GDM1 (cell line): ENCODE data around the gene STOX1.
"Not testable (repeated sequence)": the region's sequence is repeated elsewhere in the genome, so short reads cannot be mapped to it uniquely, and the experiment has no call there.

ENCODE experiments used
- DNase-seq: peaks from one replicate; lab custom pipeline; 2025; lab: John Stamatoyannopoulos, UW

The STOX1 gene

DNA sequence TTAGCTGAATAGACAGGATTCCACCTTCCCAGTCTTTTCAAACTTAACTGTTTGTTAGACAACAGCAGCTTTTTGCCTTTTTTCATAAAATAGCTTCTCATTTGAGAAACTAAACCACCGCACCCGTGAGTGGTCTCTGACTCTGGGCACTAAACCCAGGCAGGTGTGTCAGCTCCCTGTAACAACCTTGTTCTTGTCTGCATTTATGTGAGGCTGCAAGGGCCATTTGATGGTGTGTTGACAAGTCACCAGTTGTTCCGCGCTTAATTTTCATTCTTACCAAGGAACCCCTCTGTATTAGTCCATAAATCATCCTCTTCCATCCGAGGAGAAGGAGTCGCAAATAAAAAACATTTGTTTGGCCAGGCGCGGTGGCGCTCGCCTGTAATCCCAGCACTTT lies 1.5 kb downstream of the STOX1 start:
- no peak for DNase-seq

DNA sequence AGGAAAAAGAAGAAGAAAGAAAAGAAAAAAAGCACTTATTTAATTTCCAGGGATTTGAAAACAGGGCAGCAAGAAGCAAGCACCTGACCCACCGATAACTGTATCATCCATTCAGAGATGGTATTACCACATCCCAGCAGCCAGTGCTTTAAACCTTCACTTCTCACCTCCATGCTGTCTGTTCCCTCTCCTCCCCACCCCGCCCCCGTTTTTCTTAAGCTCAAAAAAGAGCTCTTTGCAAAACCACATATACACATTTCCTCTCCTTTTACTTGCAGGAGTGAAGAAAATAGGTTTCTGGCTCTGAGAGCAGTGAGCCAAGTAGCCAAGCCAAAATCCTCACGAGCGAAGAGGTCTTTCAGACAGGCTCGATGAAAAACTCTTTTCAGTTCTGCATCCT lies 2.2 kb downstream of the STOX1 start:
- no peak for DNase-seq

DNA sequence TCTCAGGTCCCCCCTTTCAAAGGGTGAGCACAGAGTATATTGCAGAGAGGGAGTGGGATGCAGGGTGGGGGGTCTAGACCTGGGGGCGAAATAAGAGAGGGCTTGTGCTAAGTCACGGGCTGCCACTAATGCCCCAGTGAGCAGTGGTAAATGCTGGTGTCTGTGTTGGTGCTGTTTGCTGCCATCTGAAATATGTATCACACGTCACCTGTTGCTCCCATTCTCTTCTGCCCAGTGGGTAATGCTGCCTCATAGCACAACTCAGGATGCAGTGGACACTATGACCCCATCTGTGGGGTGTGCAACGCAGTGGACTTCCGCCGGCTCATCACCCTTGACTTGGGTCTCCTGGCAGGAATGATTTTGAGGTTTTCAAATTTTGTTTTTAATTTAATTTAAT lies 2.6 kb downstream of the STOX1 start:
- DNase-seq = no peak

DNA sequence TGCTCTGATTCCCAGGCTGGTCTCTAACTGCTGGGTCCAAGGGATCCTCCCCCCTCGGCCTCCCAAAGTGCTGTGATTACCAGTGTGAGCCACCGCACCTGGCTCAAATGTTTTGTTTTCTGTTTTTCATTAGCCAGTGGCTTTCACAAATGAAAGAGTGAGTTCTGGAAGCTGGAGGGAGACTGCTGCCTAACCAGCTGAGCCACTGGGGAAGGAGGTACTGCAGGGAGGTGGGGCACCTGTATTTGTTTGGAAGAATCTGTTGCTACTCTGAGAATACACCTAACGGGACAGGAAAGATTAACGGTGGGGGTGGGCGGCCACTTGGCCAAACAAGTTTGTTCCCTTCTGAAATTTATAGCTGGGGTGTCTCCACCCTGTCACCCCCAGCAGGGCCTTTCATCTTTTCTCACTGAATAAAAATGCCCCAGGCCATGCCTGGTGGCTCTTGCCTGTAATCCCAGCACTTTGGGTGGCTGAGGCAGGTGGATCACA lies 4.7 kb downstream of the STOX1 start:
- DNase-seq = no peak

DNA sequence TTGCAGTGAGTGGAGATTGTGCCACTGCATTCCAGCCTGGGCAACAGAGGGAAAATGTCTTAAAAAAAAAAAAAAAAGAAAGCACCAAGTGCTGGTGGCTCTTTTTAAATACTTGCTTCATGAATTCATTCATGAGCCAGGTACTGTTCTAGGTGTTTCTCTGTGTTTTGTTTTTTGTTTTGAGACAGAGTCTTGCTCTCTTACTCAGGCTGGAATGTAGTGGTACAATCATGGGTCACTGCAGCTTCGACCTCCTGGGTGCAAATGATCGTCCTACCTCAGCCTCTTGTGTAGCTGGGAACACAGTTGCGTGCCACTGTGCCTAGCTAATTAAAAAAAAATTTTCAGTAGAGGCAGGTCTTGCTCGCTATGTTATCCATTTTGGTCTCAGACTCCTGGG lies 5.3 kb downstream of the STOX1 start:
- no peak for DNase-seq

DNA sequence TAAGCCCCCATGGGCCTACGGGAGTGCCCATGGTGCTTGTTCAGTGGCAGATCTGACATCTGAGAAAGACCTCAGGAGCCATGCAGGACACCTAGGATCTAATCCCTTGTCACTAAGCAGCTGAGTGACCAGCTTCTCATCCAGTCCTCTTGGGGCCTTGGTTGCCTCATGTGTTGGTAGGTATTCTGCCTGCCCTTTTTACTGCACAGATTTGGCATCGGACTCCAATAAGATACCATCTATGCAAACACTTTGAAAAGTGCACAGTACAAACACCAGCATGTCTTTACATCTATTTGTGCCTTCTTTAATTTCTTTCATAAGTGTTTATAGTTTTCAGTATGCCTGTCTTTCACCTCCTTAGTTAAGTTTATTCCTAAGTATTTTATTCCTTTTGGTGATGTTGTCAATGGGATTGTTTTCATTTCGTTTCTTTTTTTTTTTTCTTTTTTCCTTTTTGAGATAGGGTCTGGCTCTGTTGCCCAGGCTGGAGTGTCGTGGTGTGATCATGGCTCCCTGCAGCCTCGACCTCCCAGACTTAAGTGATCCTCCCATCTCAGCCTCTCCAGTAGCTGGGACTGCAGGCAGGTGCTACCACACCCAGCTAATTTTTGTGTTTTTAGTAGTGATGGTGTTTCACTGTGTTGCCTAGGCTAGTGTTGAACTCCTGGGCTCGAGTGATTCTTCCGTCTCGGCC lies 10.4 kb downstream of the STOX1 start:
- no peak for DNase-seq

DNA sequence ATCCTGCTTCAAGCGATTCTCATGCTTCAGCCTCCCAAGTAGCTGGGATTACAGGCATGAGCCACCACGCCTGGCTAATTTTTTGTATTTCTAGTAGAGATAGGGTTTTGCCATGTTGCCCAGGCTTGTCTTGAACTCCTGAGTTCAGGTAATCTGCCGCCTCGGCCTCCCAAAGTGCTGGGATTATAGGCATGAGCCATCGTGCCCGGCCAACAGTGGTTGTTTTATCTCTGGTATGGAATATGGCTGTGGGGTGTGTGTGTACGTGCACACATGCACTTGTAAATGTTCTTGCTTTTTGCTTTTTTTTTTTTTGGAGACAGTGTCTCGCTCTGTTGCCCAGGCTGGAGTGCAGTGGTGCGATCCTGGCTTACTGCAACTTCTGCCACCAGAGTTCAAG lies 13.3 kb downstream of the STOX1 start:
- not testable (repeated sequence) for DNase-seq

DNA sequence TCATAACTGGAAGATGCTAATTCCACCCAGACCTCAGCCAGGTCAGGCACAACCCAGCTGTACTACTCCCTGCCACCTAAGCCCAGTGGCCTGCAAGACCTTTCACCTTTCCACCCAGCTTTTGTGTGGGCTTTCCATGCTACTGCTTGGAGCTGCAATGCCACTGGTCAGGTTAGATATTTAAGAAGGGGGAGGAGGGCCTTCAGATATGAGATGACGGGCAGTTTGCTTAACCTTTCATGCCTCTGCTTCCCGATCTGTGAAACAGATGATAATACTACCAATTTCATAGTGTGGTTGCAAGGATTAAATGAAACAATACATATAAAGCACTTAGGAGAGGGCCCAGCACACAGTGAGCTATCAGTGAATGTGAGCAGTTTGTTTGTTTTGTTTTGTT lies 20.9 kb downstream of the STOX1 start:
- DNase-seq = no peak

DNA sequence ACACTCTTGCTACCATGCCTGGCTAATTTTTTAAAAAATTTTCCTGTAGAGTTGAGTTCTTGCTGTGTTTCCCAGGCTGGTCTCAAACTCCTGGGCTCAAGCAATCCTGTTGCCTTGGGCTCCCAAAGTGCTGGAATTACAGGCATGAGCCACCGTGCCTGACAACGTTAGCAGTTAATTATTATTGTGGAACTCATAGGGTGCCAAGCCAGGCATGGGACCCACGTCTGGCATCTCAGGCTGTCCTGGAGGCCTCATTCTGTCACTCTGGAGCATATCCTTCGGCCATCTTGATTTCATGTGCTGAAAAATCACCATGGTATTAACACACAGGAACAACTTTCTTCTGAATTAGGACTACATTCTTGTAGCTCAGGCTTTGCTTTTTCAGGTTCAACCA lies 21.5 kb downstream of the STOX1 start:
- DNase-seq = no peak

DNA sequence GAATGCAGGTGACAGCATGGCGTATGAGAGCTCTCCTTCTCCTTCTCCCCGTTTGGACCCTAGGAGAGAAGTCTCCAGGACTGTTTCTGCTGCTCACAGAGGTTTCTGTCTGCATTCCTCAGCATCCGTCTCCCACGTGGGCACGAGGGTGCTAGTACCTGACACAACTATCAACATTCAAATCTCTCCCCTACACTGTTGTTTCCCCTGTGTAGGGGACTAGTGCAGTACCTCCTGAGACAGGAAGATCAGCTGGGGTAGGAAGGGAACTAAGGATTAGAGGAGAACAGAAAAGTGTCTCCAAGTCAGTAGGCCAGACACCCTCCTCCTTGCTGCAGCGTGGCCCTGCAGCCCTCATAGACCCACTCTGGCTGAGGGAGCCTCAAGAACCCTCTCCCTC lies 29.0 kb downstream of the STOX1 start:
- DNase-seq = no peak

DNA sequence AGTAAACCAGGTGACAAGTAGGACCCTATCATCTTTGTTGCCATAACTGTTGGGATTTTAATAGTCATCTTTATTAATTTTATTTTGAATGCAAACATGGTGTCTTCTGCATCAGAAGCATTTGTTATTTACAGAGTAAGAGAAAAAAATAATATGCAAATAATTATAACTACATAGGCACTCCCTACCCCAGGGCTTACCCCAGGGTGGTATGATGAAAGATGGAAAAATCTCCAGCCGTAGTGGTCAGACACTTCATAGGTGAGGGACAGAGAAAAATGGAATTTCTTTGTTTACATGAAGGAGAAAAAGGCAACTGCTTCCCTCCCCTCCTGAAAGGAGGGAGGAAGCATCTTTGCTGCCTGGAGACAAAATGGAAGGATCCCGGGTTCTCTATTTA lies 29.7 kb downstream of the STOX1 start:
- DNase-seq = no peak

DNA sequence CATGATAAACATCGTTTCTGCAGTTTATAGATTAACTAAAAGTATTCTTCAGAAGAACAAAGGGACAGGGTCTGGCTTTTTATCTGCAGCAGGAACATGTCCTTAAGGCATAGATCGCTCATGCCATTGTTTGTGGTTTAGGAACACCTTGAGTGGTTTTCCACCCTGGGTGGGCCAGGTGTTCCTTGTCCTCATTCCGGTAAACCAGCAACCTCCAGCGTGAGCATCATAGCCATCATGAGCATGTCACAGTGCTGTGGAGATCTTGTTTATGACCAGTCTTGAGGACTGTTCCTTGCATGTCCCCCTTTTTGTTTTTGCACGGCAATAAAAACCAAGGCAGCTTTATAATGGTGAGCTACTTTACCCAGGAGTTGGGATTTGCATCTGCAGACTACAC lies 33.9 kb downstream of the STOX1 start:
- DNase-seq = no peak

DNA sequence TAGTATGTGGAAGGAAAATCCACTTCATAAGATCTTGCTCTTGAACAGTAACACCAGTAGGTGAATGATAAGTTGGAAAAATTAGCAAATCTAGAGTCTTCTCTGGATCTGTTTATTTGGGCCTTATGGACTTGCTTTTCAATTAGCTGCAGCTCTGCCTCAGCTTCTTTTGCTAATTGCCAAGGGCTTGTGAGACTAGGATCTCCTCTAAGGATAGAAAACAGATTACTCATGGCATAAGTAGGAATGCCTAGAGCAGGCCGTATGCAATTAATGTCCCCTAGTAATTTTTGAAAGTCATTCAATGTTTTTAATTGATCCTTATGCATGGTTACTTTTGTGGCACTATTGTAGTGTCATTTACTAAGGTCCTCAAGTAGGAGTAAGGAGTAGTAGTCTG lies 37.3 kb downstream of the STOX1 start:
- DNase-seq = no peak

DNA sequence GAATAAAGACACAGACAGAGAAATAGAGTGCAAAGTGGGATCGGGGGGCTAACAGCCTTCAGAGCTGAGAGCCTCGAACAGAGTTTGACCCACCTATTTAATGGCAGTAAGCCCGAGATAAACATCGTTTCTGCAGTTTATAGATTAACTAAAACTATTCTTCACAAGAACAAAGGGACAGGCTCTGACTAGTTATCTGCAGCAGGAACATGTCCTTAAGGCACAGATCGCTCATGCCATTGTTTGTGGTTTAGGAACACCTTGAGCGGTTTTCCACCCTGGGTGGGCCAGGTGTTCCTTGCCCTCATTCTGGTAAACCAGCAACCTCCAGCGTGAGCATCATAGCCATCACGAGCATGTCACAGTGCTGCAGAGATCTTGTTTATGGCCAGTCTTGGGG lies 40.8 kb downstream of the STOX1 start:
- not testable (repeated sequence) for DNase-seq

DNA sequence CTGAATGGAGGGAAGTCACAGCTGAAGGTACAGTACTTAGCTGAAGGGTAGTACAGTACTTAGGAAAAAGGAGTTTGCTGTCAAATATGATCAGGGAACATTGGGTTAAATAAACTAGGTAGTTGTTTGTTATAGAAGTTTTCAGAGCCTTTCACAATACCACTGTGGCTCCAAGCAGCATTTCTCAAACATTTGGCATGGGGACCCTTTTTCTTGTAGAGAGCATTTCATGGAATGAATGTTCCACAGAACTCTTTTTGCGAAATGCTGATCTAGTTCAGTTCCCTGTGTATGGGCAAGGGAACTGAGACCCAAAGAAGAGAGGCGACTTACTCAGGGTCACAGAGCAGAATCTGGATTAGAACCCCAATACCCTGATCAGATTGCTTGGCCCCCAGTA lies 42.3 kb downstream of the STOX1 start:
- DNase-seq = no peak

DNA sequence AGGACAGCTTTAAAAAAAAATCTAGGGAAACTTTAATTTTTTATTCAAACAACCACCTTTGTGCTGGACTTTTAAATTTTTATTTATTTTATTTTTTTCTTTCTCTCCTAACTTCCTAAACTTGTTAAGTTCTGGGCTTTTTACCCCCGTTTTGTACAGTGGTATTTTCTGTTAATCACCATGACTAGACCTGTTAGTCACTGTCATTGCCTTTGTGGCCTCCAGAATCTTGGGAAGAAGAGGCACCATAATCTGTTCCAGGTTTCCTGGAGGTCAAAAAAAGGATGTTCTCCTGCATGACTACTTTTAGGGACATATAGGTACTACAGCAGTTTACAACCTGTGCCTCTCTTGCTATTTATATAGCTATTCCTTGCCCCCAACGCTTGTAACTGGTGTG lies 42.7 kb downstream of the STOX1 start:
- DNase-seq = no peak

DNA sequence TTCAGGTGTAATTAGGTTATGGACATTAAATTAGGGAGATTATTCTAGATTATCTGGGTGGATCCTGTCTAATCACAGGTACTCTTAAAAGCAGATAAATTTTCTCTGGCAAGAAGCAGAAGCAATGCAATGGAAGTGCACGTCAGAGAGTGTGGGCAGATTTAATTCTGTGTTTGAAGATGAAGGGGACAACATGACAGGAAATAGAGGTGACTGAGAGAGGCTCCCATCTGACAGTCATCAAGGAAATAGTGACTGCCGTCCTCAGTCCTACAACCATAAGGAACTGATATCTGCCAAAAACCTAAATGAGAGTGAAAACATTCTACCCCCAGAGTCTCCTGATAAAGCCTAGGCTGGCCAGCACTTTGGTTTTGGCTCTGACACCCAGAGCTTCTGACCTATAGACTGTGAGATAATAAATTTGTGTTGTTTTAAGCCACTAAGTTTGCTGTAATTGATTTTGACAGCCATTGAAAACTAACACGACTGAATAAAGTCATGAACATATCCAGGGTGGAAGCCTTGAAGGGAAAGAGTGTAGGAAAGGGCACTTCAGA lies 43.3 kb downstream of the STOX1 start:
- no peak for DNase-seq

DNA sequence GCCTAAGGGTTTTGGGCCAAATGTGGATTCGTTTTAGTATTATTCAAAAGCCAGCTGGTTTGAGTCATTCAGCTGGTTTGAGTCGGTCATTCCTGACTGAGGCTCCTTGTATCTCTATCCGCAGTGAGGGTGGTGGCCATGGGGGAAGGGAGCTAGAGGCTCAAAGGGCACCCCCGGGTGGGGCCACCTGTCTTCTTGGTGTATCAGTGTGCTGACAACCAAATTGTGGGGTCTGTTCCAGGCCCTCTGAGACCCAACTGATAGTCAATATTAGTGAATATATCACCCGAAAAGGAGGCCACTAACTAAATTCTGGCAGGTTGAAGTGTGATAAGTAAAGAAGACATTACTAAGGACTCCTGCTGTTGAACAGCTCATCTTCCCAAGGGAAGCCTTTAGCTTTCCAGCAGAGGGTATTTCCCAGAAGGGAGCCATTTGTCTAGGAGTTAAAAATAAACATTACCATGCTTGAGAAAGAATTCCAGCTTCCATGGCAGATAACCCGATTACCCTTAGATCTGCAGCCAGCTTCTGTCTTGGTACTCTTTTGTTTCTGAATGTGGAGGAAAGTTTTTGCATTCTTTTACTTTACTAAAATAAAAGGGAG lies 43.9 kb downstream of the STOX1 start:
- DNase-seq = no peak

DNA sequence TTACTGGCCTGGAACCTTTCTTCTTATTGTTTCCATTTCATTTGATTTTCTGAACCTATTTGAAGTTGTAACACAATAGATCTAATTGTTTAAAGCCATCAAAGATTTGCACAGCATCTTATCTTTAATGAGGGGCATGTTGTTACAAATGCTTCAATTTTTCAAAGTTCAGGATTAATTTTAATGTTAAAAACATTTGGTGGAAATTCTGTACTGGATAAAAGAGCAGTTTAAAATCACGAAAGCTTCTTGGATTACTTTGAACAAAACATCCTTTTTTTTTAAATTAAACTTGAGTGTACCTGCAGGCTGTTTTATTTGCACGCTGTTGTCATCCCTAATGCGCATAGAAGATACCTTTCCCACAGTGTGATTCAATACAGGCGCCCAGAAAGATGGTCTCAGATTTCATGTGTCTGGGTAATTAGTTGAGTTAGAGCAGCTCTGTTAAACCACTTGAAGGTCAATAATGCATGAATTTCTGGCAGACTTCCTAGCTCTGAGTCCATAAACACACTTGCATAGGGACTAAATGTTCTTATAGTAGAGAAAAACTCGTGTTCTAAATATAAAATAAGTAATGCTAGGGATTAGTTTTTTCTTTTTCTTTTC lies 44.5 kb downstream of the STOX1 start:
- no peak for DNase-seq

DNA sequence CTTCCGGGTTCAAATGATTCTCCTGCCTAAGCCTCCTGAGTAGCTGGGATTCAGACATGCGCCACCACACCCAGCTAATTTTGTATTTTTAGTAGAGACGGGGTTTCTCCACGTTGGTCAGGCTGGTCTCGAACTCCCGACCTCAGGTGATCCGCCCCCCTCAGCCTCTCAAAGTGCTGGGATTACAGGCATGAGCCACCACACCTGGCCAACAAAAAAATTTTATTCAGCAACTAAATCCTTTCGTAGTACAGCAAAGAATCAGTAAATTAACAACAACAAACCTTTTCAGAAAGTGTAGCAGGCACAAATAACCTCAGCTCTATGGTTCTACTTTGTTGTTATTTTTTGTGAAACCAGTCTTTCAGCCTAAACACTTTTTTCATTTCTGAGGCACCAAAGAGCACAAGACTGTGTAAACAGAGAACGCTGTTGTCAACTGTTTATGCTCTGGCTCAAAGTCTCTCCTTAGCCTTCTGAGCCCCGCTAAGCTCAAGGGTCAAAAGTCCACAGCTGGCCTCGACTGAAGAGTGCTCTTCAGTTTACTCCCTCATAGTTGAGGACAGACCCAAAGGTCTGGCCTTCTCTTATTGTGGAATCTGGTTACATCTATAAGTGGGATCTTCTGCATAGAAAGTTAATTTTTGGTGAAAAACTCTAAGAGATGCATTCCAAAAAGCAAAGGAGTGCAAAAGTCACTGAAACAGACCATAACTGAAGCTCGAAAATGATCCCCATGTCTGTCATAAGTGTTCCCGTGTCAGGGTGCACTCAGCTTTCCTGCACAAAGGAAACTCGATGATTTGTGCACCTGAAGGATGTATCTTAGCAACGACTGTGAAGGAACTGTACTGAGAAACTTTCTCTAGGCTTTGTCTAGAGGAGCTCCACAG lies 49.2 kb downstream of the STOX1 start:
- DNase-seq = no peak

DNA sequence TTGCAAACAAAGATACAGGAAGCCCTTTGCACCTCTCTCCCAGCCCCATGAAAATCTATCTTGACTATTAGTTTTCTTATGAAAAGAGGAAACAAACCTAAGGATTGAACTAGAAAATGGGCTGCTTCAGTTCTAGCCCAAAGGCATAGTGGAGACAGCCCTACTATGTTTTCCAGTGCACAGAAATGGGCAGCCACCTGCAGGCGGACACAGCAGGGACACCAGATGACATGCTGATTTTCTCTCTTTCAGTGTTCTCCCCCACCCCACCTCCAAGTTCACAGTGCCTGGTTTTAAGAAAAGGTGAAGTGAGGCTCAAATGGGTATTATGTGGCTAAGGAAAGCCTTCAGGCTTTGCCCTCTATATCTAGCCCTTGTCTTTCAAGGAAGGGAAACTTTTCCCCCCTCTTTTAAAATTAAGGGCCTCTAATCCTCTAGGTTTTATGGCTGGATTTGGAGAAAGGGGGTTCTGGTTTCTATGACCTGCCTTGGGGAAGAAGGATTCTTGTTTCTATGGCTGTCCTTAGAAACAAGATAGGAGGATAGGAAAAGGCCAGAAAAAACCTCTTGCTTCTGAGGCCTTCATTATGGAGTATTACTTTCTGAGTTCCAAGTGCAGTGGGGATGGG lies 50.3 kb downstream of the STOX1 start:
- DNase-seq = no peak

DNA sequence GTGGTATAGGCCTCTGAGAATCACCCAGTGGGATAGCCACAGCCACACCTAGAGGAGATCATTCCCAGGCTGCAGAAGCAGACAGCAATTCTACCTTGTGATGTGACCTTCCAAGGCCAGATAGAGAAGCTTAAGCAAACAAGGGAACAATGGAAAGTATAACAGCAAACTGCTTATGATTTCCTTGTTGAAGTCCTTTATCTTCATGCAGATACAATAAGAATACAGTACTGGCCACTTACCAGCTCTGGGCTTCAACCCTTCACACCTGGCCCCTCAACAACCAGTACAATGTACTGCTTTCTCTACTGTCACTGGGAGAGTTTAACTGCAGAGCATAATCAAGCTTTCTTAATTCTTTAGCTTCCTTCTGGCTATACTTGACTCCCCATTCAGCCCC lies 51.2 kb downstream of the STOX1 start:
- DNase-seq = no peak
